ENCODE measurements around the gene NHSL1. TPM values are rescaled to one million over a fixed set of nuclear protein-coding genes. Genes with fewer than 3 reads are reported as not detected.

Gene NHSL1
- total and polyA plus RNA-seq, 9 of the 15 experiments (the other 6 are each of a cell fraction or from before 2014, with no cell fraction given), result 0.09 to 0.20 TPM; not detected in 7

- in situ Hi-C loops (cut with MboI), result no loop called here
- no peaks in the 10 kb centered on the region for H3K79me2 ChIP-seq (ENCODE audit: control insufficient read depth, insufficient read depth, low read length)
- ATAC-seq, result no peak
- H3K27me3 ChIP-seq (ENCODE audit: control insufficient read depth in 2 of 2, insufficient read depth in 2 of 2, low read length in 2 of 2), result peaks cover 0 to 11% of the 10 kb centered on the region in 2 experiments; a peak in 3 of 5 replicates
- no peaks in the 10 kb centered on the region for H3K36me3 ChIP-seq (ENCODE audit: control insufficient read depth, insufficient read depth, low read length)
- CTCF ChIA-PET (ENCODE audit: low intra/inter-chr PET ratio), result no interaction called here
- POLR2A ChIA-PET, result interaction anchor here (0.6 to 1.2 kb wide), 2 partner anchors 9 to 13 kb away, joined by 3 read pairs; no protein-coding TSS in a partner anchor
- H3K4me2 ChIP-seq (ENCODE audit: insufficient read depth, low read length), result no peak overlapping the region
- FAIRE-seq, result no peak
- no peak overlapping the region for H3K4me3 ChIP-seq
- no peaks in the 10 kb centered on the region for H3K9me1 ChIP-seq (ENCODE audit: control insufficient read depth, insufficient read depth, low read length)
- H3K4me1 ChIP-seq (replicated peaks in 1 of 2; ENCODE audit: control insufficient read depth in 2 of 2, insufficient read depth in 2 of 2, low read length in 2 of 2), result no peaks in the 10 kb centered on the region
- H3K9me3 ChIP-seq (replicated peaks; ENCODE audit: control insufficient read depth, insufficient read depth, low read depth, low read length), result no peaks in the 10 kb centered on the region
- no peak overlapping the region for H2AFZ ChIP-seq (ENCODE audit: low read depth, low read length)
- intact Hi-C loops (cut with micrococcal nuclease), result no loop called here
- no peak overlapping the region for H3K27ac ChIP-seq (ENCODE audit: extremely low read depth, low read depth, low read length)
- TF ChIP-seq ZNF311 (CRISPR knock-in tag; IDR thresholded peaks at IDR 0.05) (no peak), SUPT5H (IDR thresholded peaks at IDR 0.05) (no peak), KDM5B (IDR thresholded peaks at IDR 0.05; ENCODE audit: insufficient replicate concordance, low read depth, low read length) (no peak), POLR3G (IDR thresholded peaks at IDR 0.05; ENCODE audit: extremely low read depth, insufficient read length, insufficient replicate concordance) (no peak), MIER1 (IDR thresholded peaks at IDR 0.05; ENCODE audit: low read depth) (no peak)
- TF ChIP-seq, protein P1, sequence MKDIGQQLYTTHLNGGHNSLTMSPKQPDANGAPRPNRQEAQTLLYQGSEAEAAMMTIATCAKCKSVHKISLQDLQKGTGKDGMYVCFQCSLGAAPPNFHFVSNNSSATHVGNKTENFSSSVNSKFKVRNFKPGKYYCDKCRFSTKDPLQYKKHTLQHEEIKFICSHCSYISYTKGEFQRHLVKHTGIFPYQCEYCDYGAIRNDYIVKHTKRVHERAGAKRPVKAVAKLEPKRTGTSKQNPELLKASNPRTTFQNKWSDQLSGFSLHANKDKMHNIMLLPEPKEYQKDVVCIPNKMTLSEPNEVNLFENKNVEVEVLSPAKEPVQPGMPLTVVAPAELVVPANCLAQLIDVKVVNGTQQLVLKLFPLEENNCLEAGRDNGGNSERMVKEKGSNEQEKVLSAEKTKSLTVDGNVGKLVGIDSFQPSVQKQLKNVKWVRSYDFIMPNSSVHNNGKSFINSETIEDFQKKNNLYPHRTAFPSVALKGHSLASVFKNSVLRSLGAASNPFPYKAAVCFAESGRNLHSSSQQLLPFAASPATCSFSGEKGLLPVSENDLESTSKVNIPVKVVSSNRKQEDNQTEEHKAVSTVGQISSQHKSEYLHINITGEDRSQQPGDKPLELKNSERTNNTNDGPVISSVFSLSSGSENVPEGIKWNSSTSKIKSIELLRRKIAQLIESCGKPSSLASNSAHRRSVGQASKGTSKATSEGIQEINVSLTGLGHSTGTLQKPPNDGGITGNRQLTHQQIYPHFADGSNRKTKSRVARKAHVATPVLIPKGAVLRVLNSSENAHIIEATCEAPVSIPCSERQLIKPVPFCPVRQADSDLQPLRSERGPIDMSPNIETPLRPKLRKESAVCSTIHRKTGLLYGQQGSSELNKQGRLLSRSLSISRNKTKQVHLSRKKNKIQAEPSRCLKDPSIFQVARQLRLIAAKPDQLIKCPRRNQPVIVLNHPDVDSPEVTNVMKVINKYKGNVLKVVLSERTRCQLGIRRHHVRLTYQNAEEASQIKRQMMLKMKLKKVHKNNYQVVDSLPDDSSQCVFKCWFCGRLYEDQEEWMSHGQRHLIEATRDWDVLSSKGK (CRISPR knock-in tag; IDR thresholded peaks at IDR 0.05), result no peak
- H4K20me1 ChIP-seq (replicated peaks; ENCODE audit: control insufficient read depth, insufficient read depth, low read length), result no peaks in the 10 kb centered on the region
- no peak for DNase-seq (ENCODE audit: extremely low read depth in 1 of 4, low spot score in 3 of 4)
- no TSS peak for BruUV-seq (replicated peaks)
- 0% methylated on average over 1 of the region's 1 CpG for WGBS (ENCODE audit: insufficient coverage, low coverage, missing lambda C conversion rate)
- H3K9ac ChIP-seq (ENCODE audit: insufficient read depth in 1 of 2, low read depth in 2 of 2, low read length in 2 of 2), result no peak overlapping the region
Observed at GRCh38 chr6:138528137-138528536, 28.8 kb upstream of the NHSL1 start.

Data from K562 (cell line).